Measurements from ENCODE around the gene ANO3.
A peak's percentile ranks its signal among the peaks of the same experiment; 100 is the strongest.
"Not testable (repeated sequence)": the region's sequence is repeated elsewhere in the genome, so short reads cannot be mapped to it uniquely, and the experiment has no call there.

Gene ANO3

GRCh38 chr11:26575946-26576345 lies 244.0 kb downstream of the ANO3 start:
- no peak for DNase-seq (ENCODE audit: low read depth)

- no peak for DNase-seq (ENCODE audit: low read depth)
These were observed 247.2 kb downstream of the ANO3 start for GRCh38 chr11:26578998-26579661.

- DNase-seq (ENCODE audit: low read depth), result no peak
These were observed 247.8 kb downstream of the ANO3 start for GRCh38 chr11:26579683-26580082.

- DNase-seq (ENCODE audit: low read depth), result no peak
These were observed 249.0 kb downstream of the ANO3 start for GRCh38 chr11:26580929-26581328.

GRCh38 chr11:26583550-26583949 lies 251.6 kb downstream of the ANO3 start:
- DNase-seq (ENCODE audit: low read depth), result no peak

GRCh38 chr11:26584818-26585217 lies 252.9 kb downstream of the ANO3 start:
- no peak for DNase-seq (ENCODE audit: low read depth)

- DNase-seq (ENCODE audit: low read depth), result no peak
These were observed 255.1 kb downstream of the ANO3 start for GRCh38 chr11:26587073-26587472.

GRCh38 chr11:26593691-26594090 lies 261.8 kb downstream of the ANO3 start:
- no peak for DNase-seq (ENCODE audit: low read depth)

GRCh38 chr11:26595207-26595865 lies 263.4 kb downstream of the ANO3 start:
- DNase-seq (ENCODE audit: low read depth), result not testable (repeated sequence)

- DNase-seq (ENCODE audit: low read depth), result not testable (repeated sequence)
These were observed 265.2 kb downstream of the ANO3 start for GRCh38 chr11:26597049-26597689.

GRCh38 chr11:26597899-26598298 lies 266.0 kb downstream of the ANO3 start:
- DNase-seq (ENCODE audit: low read depth), result no peak

GRCh38 chr11:26599425-26599824 lies 267.5 kb downstream of the ANO3 start:
- DNase-seq (ENCODE audit: low read depth), result no peak

GRCh38 chr11:26599876-26600434 lies 268.0 kb downstream of the ANO3 start:
- DNase-seq (ENCODE audit: low read depth), result no peak

- no peak for DNase-seq (ENCODE audit: low read depth)
These were observed 276.0 kb downstream of the ANO3 start for GRCh38 chr11:26607725-26608506.

GRCh38 chr11:26608507-26609146 lies 276.7 kb downstream of the ANO3 start:
- no peak for DNase-seq (ENCODE audit: low read depth)

- DNase-seq (ENCODE audit: low read depth), result no peak
These were observed 281.8 kb downstream of the ANO3 start for GRCh38 chr11:26613759-26614158.

GRCh38 chr11:26618441-26618840 lies 286.5 kb downstream of the ANO3 start:
- no peak for DNase-seq (ENCODE audit: low read depth)

- DNase-seq (ENCODE audit: low read depth), result no peak
These were observed 288.5 kb downstream of the ANO3 start for GRCh38 chr11:26620282-26621045.

- peak; percentile 88 for DNase-seq (ENCODE audit: low read depth)
These were observed 289.2 kb downstream of the ANO3 start for GRCh38 chr11:26621132-26621531.

GRCh38 chr11:26622181-26622580 lies 290.3 kb downstream of the ANO3 start:
- DNase-seq (ENCODE audit: low read depth), result no peak

GRCh38 chr11:26623076-26623659 lies 291.2 kb downstream of the ANO3 start:
- DNase-seq (ENCODE audit: low read depth), result no peak
